Skin epidermis (tissue), 12 donors: ENCODE results near the gene RPS6KA3.

ENCODE experiments used
- H3K27ac ChIP-seq, 21 experiments: fragments of 200-600 bp; sonication (generic) in 11 of 21; one replicate each; pipeline ENCODE4 v1.5.0; 2020; ENCODE audit warnings: mild to moderate bottlenecking in 3 of 21, inconsistent platforms in 2 of 21, moderate library complexity in 2 of 21
- H3K4me3 ChIP-seq, 7 experiments: fragments of 200-600 bp; sonication (generic) in 2 of 7; one replicate each; pipeline ENCODE4 v1.5.0; 2020; ENCODE audit warnings: inconsistent platforms in 2 of 7, mild to moderate bottlenecking in 2 of 7, moderate library complexity in 1 of 7

The RPS6KA3 gene

GRCh38 chrX:20266810-20267606, at the start of gene RPS6KA3:
TSS of gene RPS6KA3 (minus strand) at chrX:20266909. CDS start at chrX:20266632, 277 bp downstream.
- H3K4me3 ChIP-seq = peak within 1 kb of the TSS; percentile 52 to 78 (median 62)
- H3K27ac ChIP-seq = peak within 1 kb of the TSS; percentile 77 to 93 (median 87)

GRCh38 chrX:20315140-20315539, 48.4 kb upstream of the RPS6KA3 start:
- H3K27ac ChIP-seq = no peak overlapping the region
- H3K4me3 ChIP-seq = no peak overlapping the region

GRCh38 chrX:20313899-20314298, 47.2 kb upstream of the RPS6KA3 start:
- Histone ChIP-seq H3K27ac (no peak overlapping the region), H3K4me3 (no peak overlapping the region)

GRCh38 chrX:20312018-20312417, 45.3 kb upstream of the RPS6KA3 start:
- H3K4me3 ChIP-seq = no peak overlapping the region
- no peak overlapping the region for H3K27ac ChIP-seq

- Histone ChIP-seq H3K27ac (no peak overlapping the region), H3K4me3 (no peak overlapping the region)
These were observed 44.8 kb upstream of the RPS6KA3 start for GRCh38 chrX:20311505-20311904.

- Histone ChIP-seq H3K27ac (no peak overlapping the region), H3K4me3 (no peak overlapping the region)
These were observed 43.1 kb upstream of the RPS6KA3 start for GRCh38 chrX:20309806-20310205.

GRCh38 chrX:20306668-20307067, 40.0 kb upstream of the RPS6KA3 start:
- Histone ChIP-seq H3K27ac (no peak overlapping the region), H3K4me3 (no peak overlapping the region)

GRCh38 chrX:20300822-20301221, 34.1 kb upstream of the RPS6KA3 start:
- Histone ChIP-seq H3K27ac (no peak overlapping the region), H3K4me3 (no peak overlapping the region)

- Histone ChIP-seq H3K4me3 (no peak overlapping the region), H3K27ac (no peak overlapping the region)
These were observed 28.2 kb upstream of the RPS6KA3 start for GRCh38 chrX:20294957-20295356.

GRCh38 chrX:20294284-20294683, 27.6 kb upstream of the RPS6KA3 start:
- Histone ChIP-seq H3K4me3 (no peak overlapping the region), H3K27ac (no peak overlapping the region)

- Histone ChIP-seq H3K4me3 (no peak overlapping the region), H3K27ac (no peak overlapping the region)
These were observed 18.8 kb upstream of the RPS6KA3 start for GRCh38 chrX:20285511-20285910.

- Histone ChIP-seq H3K27ac (no peak overlapping the region), H3K4me3 (no peak overlapping the region)
These were observed 18.3 kb upstream of the RPS6KA3 start for GRCh38 chrX:20284992-20285391.

GRCh38 chrX:20284444-20284843, 17.7 kb upstream of the RPS6KA3 start:
- Histone ChIP-seq H3K27ac (no peak overlapping the region), H3K4me3 (no peak overlapping the region)

- H3K27ac ChIP-seq = no peak overlapping the region
- no peak overlapping the region for H3K4me3 ChIP-seq
These were observed 14.2 kb upstream of the RPS6KA3 start for GRCh38 chrX:20280938-20281337.

- H3K4me3 ChIP-seq = no peak overlapping the region
These were observed 7.4 kb upstream of the RPS6KA3 start for GRCh38 chrX:20274121-20274520.

GRCh38 chrX:20271730-20272129, 5.0 kb upstream of the RPS6KA3 start:
- H3K27ac ChIP-seq = no peak overlapping the region

More at GRCh38 chrX:20274121-20274520, 7.4 kb upstream of the RPS6KA3 start:
- no peak overlapping the region for H3K27ac ChIP-seq

GRCh38 chrX:20271186-20271585, 4.5 kb upstream of the RPS6KA3 start:
- no peak overlapping the region for H3K27ac ChIP-seq
- no peak overlapping the region for H3K4me3 ChIP-seq

More at GRCh38 chrX:20271730-20272129, 5.0 kb upstream of the RPS6KA3 start:
- no peak overlapping the region for H3K4me3 ChIP-seq

GRCh38 chrX:20270562-20270890, 3.8 kb upstream of the RPS6KA3 start:
- H3K27ac ChIP-seq = no peak overlapping the region

GRCh38 chrX:20269848-20270561, 3.3 kb upstream of the RPS6KA3 start:
- Histone ChIP-seq H3K4me3 (no peak overlapping the region), H3K27ac (no peak overlapping the region)

More at GRCh38 chrX:20270562-20270890, 3.8 kb upstream of the RPS6KA3 start:
- H3K4me3 ChIP-seq = no peak overlapping the region

- H3K27ac ChIP-seq = peak overlapping the region in 17 of 21 experiments; percentile 61 to 93 (median 87)
These were observed 1.4 kb upstream of the RPS6KA3 start for GRCh38 chrX:20267931-20268701.

More at GRCh38 chrX:20267931-20268701, 1.4 kb upstream of the RPS6KA3 start:
- H3K4me3 ChIP-seq = peak overlapping the region; percentile 52 to 78 (median 62)
